HL-60 (cell line): ENCODE data around the gene TAAR9.

Experiments used
- DNase-seq, 2 experiments: peaks; one replicate each; pipeline ENCODE4 v3.0.0-alpha.2; 2010 to 2020; ENCODE audit warnings: low read depth in 1 of 2, low spot score in 1 of 2
- H3K27ac ChIP-seq: fragments of 250-450 bp; sonication (Bioruptor Pico); replicated peaks from 2 replicates; pipeline ENCODE4 v1.5.1; 2020; ENCODE audit warnings: mild to moderate bottlenecking, moderate library complexity
- H3K27me3 ChIP-seq: fragments of 250-450 bp; sonication (Bioruptor Pico); 2 replicates; pipeline ENCODE4 v1.5.1; 2021; ENCODE audit warnings: mild to moderate bottlenecking, moderate library complexity; ENCODE audit not compliant: insufficient read depth, poor library complexity, severe bottlenecking
- H3K4me3 ChIP-seq: replicated peaks from 2 replicates; pipeline ENCODE4 v1.5.1; 2011; ENCODE audit warnings: mild to moderate bottlenecking, control low read depth, low read length; ENCODE audit not compliant: insufficient read depth
- CTCF ChIP-seq: IDR thresholded peaks from one replicate; pipeline ENCODE4 v1.5.1; 2011; ENCODE audit warnings: low read length, control low read depth, inconsistent platforms; ENCODE audit not compliant: insufficient read depth
- GABPA ChIP-seq: IDR thresholded peaks from 2 replicates; pipeline ENCODE4 v1.6.1; 2012; ENCODE audit warnings: low read depth
- POLR2AphosphoS5 ChIP-seq: IDR thresholded peaks from 2 replicates; pipeline ENCODE4 v1.6.1; 2012; ENCODE audit warnings: low read depth
- REST ChIP-seq: IDR thresholded peaks from 2 replicates; pipeline ENCODE4 v1.6.1; 2012; ENCODE audit warnings: low read depth; ENCODE audit not compliant: insufficient replicate concordance
- SPI1 ChIP-seq: IDR thresholded peaks from 2 replicates; pipeline ENCODE4 v1.6.1; 2012; ENCODE audit warnings: low read depth, mild to moderate bottlenecking, borderline replicate concordance

Gene TAAR9

GRCh38 chr6:132570221-132570777, 32.2 kb downstream of the TAAR9 start, which contains the start of gene TAAR6:
TSS of gene TAAR6 (plus strand) at chr6:132570322. CDS start at chr6:132570322, 0 bp downstream.
- no peak for DNase-seq
- Histone ChIP-seq H3K27me3 (peaks cover 2% of the 10 kb centered on the region), H3K4me3 (no peak within 1 kb of the TSS), H3K27ac (no peak within 1 kb of the TSS)
- TF ChIP-seq REST (no peak), POLR2AphosphoS5 (no peak), GABPA (no peak)

GRCh38 chr6:132571774-132572173, 33.7 kb downstream of the TAAR9 start:
- no peak for TF ChIP-seq POLR2AphosphoS5
- TF ChIP-seq GABPA, result no peak
- no peak for DNase-seq
- H3K27ac ChIP-seq, result no peak overlapping the region
- H3K4me3 ChIP-seq, result no peak overlapping the region
- peaks cover 2% of the 10 kb centered on the region for H3K27me3 ChIP-seq

- Histone ChIP-seq H3K4me3 (no peak overlapping the region), H3K27me3 (peaks cover 4% of the 10 kb centered on the region), H3K27ac (no peak overlapping the region)
- TF ChIP-seq REST (no peak), POLR2AphosphoS5 (no peak), GABPA (no peak), CTCF (no peak), SPI1 (no peak)
- DNase-seq, result no peak
These were observed 46.6 kb downstream of the TAAR9 start for GRCh38 chr6:132584698-132585097.

- TF ChIP-seq GABPA (no peak), SPI1 (no peak), REST (no peak), POLR2AphosphoS5 (no peak), CTCF (no peak)
- DNase-seq, result peak in 1 of 2 experiments; percentile 58
- H3K27me3 ChIP-seq, result peaks cover 7% of the 10 kb centered on the region
- H3K27ac ChIP-seq, result no peak overlapping the region
- H3K4me3 ChIP-seq, result no peak overlapping the region
These were observed 49.3 kb downstream of the TAAR9 start for GRCh38 chr6:132587424-132587823.
